ENCODE results near the gene ARMC5. TPM values are rescaled to one million over a fixed set of nuclear protein-coding genes. Genes with fewer than 3 reads are reported as not detected.
"Not testable (repeated sequence)": the region's sequence is repeated elsewhere in the genome, so short reads cannot be mapped to it uniquely, and the experiment has no call there.

Gene ARMC5
- total RNA-seq, 4 donors from 2014 or later = 5.4 to 13.4 (median 9.9) TPM

DNA sequence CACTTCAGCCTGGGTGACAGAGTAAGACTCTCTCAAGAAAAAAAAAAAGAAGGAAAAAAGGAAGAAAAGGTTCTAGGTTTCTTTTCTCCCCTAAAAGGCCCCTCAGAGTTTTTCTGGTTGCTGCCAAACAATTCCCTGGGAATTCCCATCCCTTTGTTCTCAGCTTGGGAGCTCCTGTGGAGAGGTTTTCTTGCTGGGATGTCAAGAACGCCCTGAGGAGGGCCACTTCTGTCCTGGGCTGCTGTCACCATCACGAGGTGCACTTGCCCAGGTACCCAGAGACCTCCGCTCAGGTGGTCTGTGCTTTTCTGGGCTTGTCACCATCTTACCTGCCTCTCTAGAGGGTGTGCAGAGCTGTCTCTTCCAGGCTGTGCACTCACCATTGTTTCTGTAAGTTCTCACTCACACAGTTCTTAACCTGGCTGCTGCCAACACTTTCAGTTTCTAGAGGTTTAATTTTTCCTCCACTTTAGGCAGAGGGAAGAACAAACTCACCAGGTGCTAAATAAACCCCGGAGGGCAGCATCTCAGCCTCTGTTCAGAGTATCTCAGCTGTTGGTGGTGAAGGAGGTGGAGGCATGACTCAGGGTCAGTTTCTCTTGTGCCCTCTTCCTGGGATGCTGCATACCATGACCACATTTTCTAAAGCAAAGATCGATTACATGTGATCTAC is 28.8 kb upstream of the ARMC5 start:
- intact Hi-C loops (cut with DNase I) = no loop called here
- 65% methylated on average over 5 of the region's 5 CpGs for WGBS
- peaks cover 5 to 14% (median 12%) of the 10 kb centered on the region in 4 donors for H3K4me1 ChIP-seq
- TF ChIP-seq, protein P1, sequence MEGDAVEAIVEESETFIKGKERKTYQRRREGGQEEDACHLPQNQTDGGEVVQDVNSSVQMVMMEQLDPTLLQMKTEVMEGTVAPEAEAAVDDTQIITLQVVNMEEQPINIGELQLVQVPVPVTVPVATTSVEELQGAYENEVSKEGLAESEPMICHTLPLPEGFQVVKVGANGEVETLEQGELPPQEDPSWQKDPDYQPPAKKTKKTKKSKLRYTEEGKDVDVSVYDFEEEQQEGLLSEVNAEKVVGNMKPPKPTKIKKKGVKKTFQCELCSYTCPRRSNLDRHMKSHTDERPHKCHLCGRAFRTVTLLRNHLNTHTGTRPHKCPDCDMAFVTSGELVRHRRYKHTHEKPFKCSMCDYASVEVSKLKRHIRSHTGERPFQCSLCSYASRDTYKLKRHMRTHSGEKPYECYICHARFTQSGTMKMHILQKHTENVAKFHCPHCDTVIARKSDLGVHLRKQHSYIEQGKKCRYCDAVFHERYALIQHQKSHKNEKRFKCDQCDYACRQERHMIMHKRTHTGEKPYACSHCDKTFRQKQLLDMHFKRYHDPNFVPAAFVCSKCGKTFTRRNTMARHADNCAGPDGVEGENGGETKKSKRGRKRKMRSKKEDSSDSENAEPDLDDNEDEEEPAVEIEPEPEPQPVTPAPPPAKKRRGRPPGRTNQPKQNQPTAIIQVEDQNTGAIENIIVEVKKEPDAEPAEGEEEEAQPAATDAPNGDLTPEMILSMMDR (IDR thresholded peaks at IDR 0.05) = no peak
- TF ChIP-seq EP300 (IDR thresholded peaks at IDR 0.05) (no peak), POLR2A (IDR thresholded peaks at IDR 0.05; ENCODE audit: low read depth) (no peak), POLR2AphosphoS5 (IDR thresholded peaks at IDR 0.05) (no peak)
- no peak for DNase-seq (ENCODE audit: extremely low spot score)
- H3K27ac ChIP-seq (replicated peaks in 1 of 4) = no peak overlapping the region
- H3K27me3 ChIP-seq = no peaks in the 10 kb centered on the region
- no peaks in the 10 kb centered on the region for H3K9me3 ChIP-seq
- H3K36me3 ChIP-seq = peaks cover 0 to 4% (median 0%) of the 10 kb centered on the region in 4 donors
- no peak overlapping the region for H3K4me3 ChIP-seq

DNA sequence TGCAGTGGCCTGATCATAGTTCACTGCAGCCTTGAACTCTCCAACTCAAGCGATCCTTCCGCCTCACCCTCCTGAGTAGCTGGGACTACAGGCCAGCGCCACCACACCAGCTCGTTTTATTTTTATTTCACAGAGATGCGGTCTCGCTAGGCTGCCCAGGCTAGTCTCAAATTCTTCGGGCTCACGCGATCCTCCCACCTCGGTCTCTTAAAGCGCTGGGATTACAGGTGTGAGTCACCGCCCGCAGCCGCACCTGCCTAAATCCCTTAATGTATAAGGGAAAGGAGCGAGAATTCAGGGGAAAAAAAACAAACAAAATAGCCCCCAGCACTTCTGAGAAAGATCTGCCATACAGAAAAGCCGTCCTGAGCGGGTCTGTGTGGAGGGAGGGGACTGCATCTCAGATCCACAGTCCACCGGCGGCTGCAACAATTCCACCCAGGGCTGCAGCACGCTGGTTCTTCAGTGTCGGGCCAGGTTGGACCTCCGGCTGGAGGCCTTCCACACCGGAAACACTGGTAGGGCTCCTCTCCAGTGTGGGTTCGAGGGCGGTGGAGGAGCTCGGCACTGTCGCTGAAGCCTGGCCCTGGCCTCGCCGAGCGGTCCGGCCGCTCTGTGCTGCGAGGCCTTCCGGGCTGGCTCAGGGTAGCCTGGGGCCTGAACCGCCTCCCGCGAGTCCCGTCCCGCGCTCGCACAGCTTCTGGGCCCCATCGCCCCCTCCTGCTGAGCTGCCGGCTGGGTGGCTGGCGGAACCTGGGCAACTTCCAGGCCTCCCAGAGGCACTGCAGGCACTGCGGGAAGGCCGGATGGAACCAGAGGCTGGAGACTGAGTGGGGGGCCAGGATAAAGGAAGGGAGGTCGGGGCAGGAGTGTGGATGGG is 23.7 kb upstream of the ARMC5 start:
- intact Hi-C loops (cut with DNase I) = no loop called here
- no peak for TF ChIP-seq POLR2AphosphoS5 (IDR thresholded peaks at IDR 0.05)
- WGBS = 95% methylated on average over 35 of the region's 47 CpGs
- H3K27ac ChIP-seq (replicated peaks in 1 of 4) = no peak overlapping the region
- H3K36me3 ChIP-seq = peaks cover 0 to 7% (median 0%) of the 10 kb centered on the region in 4 donors
- no peak for DNase-seq (ENCODE audit: extremely low spot score)
- H3K27me3 ChIP-seq = no peaks in the 10 kb centered on the region
- peaks cover 0 to 3% (median 0%) of the 10 kb centered on the region in 4 donors for H3K4me1 ChIP-seq
- H3K9me3 ChIP-seq = no peaks in the 10 kb centered on the region
- H3K4me3 ChIP-seq = no peak overlapping the region

DNA sequence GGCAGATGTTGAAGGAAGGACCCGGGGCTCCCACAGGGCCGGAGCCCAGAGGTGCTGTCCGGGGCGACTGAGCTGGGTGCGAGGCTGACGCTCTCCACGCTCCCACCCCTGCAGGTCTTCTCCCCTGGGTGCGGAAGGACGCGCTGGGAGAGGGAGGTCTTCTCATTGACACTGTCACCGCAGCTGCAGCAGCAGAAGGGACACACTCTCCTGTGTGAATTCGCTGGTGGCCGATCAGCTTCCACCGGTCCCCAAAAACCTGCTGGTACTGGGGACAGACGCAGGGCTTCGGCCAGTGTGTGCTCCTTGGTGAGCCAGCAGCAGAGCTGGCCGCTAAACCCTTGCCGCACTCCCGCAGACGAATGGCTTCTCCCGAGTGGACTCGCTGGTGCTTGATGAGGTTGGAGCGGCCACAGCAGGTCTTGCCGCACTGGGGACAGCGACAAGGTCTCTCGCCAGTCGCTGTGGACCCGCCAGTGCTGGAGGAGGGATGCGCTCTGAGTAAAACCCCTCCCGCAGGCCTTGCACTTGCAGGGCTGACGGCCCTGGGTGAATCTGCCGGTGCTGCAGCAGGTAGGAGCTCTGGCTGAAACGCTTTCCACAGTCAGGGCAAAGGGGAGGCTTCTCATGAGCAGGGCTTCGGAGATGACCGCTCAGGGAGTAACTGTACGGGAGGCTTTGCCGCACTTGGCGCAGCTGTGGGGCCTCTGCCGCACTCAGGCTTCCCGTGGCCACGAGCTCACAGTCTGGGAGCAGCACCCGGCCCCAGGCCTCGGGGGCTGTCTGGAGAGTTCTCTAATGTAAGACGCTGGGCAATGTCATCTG is 22.9 kb upstream of the ARMC5 start:
- WGBS = 93% methylated on average over 20 of the region's 44 CpGs
- Histone ChIP-seq H3K27ac (replicated peaks in 1 of 4) (no peak overlapping the region), H3K9me3 (no peaks in the 10 kb centered on the region), H3K4me3 (no peak overlapping the region), H3K4me1 (peaks cover 0 to 1% (median under 1%) of the 10 kb centered on the region in 4 donors), H3K36me3 (peaks cover 0 to 7% (median 0%) of the 10 kb centered on the region in 4 donors), H3K27me3 (no peaks in the 10 kb centered on the region)
- TF ChIP-seq, protein P1 (IDR thresholded peaks at IDR 0.05) = no peak
- TF ChIP-seq EP300 (IDR thresholded peaks at IDR 0.05) (no peak), POLR2AphosphoS5 (IDR thresholded peaks at IDR 0.05) (no peak), POLR2A (IDR thresholded peaks at IDR 0.05; ENCODE audit: low read depth) (no peak)
- intact Hi-C loops (cut with DNase I) = no loop called here
- DNase-seq (ENCODE audit: extremely low spot score) = no peak

DNA sequence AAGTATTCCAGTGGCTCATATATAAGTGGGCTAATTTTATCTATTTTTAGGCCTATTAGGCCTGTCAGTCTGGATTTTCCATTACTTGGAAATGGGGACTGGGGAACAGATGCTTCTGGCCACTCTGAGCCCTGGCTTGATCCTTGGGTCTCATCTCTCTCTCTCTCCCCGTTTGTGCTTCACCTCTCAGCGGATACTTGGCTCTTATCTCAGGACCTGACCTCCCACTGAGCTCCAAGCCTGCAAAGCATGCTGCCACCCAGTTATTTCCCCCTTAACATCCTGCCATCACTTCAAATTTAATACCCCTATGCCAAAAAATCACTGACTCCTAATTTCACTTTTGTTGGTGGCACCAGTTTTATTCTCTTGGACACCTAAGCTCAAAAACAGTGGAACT is 20.9 kb upstream of the ARMC5 start:
- no peaks in the 10 kb centered on the region for H3K27me3 ChIP-seq
- no peaks in the 10 kb centered on the region for H3K9me3 ChIP-seq
- intact Hi-C loops (cut with DNase I) = no loop called here
- H3K4me1 ChIP-seq = peaks cover 7 to 17% (median 13%) of the 10 kb centered on the region in 4 donors
- TF ChIP-seq, protein P1 (IDR thresholded peaks at IDR 0.05) = no peak
- TF ChIP-seq EP300 (IDR thresholded peaks at IDR 0.05) = no peak
- H3K4me3 ChIP-seq = no peak overlapping the region
- H3K27ac ChIP-seq (replicated peaks in 1 of 4) = no peak overlapping the region
- peaks cover 0 to 7% (median 0%) of the 10 kb centered on the region in 4 donors for H3K36me3 ChIP-seq
- WGBS = 69% methylated on average over 2 of the region's 2 CpGs
- DNase-seq (ENCODE audit: extremely low spot score) = no peak

DNA sequence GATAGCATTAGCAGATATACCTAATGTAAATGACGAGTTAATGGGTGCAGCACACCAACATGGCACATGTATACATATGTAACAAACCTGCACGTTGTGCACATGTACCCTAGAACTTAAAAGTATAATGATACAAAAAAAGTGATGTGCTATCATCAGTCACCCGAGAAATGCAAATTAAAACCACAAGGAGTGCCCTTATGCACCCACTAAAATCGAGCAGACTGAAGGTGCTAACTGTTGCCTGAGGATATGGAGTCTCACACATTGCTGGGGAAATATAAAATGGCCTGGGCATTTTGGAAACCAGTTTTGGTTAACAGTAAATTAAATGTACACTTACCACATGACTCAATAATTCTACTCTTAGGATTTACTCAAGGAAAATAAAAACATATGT is 20.3 kb upstream of the ARMC5 start:
- H3K4me1 ChIP-seq = peaks cover 7 to 17% (median 13%) of the 10 kb centered on the region in 4 donors
- DNase-seq (ENCODE audit: extremely low spot score); H3K4me3 ChIP-seq; H3K27ac ChIP-seq (replicated peaks in 1 of 4); H3K9me3 ChIP-seq; intact Hi-C loops (cut with DNase I); H3K27me3 ChIP-seq; H3K36me3 ChIP-seq: not testable (repeated sequence)
- WGBS = 75% methylated on average over 4 of the region's 4 CpGs

Measured in esophagus muscularis mucosa (tissue), 4 donors.